Astrocyte (in vitro differentiated cells and primary cell): ENCODE results near the gene SMCO2. TPM values are rescaled to one million over a fixed set of nuclear protein-coding genes. Genes with fewer than 3 reads are reported as not detected.
A peak's percentile ranks its signal among the peaks of the same experiment; 100 is the strongest.

ENCODE experiments used
- DNase-seq: peaks from one replicate; pipeline ENCODE4 v3.0.0-alpha.2; 2010; ENCODE audit warnings: low read depth
- FAIRE-seq: peaks from 2 replicates; lab custom pipeline; 2011; peaks lifted over from hg19 to GRCh38; lab: Jason Lieb, UNC
- H2AFZ ChIP-seq: 2 replicates; pipeline ENCODE4 v1.6.0; 2012; ENCODE audit warnings: low read depth, low read length, inconsistent platforms
- H3K27ac ChIP-seq: 2 replicates; pipeline ENCODE4 v1.5.1; 2011; ENCODE audit warnings: low read depth, low read length, inconsistent platforms
- H3K27me3 ChIP-seq: 2 replicates; pipeline ENCODE4 v1.6.0; 2011; ENCODE audit warnings: low read length, inconsistent platforms; ENCODE audit not compliant: insufficient read depth
- H3K36me3 ChIP-seq: 2 replicates; pipeline ENCODE4 v1.5.1; 2011; ENCODE audit warnings: low read length, inconsistent platforms; ENCODE audit not compliant: insufficient read depth
- H3K4me1 ChIP-seq: 2 replicates; pipeline ENCODE4 v1.5.1; 2011; ENCODE audit warnings: low read length, inconsistent platforms; ENCODE audit not compliant: insufficient read depth
- H3K4me2 ChIP-seq: 2 replicates; pipeline ENCODE4 v1.6.0; 2012; ENCODE audit warnings: low read length, inconsistent platforms
- H3K4me3 ChIP-seq: 2 replicates; pipeline ENCODE4 v1.5.1; 2011; ENCODE audit warnings: low read depth, mild to moderate bottlenecking, low read length, inconsistent platforms; ENCODE audit not compliant: insufficient read depth
- H3K79me2 ChIP-seq: 2 replicates; pipeline ENCODE4 v1.6.0; 2012; ENCODE audit warnings: mild to moderate bottlenecking, low read length, inconsistent platforms; ENCODE audit not compliant: insufficient read depth
- H3K9ac ChIP-seq: 2 replicates; pipeline ENCODE4 v1.6.0; 2012; ENCODE audit warnings: mild to moderate bottlenecking, low read length, inconsistent platforms
- H3K9me3 ChIP-seq: 2 replicates; pipeline ENCODE4 v1.5.1; 2012; ENCODE audit warnings: low read depth, mild to moderate bottlenecking, low read length, inconsistent platforms; ENCODE audit not compliant: insufficient read depth
- H4K20me1 ChIP-seq: 2 replicates; pipeline ENCODE4 v1.6.0; 2012; ENCODE audit warnings: low read length, inconsistent platforms; ENCODE audit not compliant: insufficient read depth
- H3K27ac Mint-ChIP-seq: one replicate; pipeline ENCODE4 v1.8.0; 2021; ENCODE audit warnings: mild to moderate bottlenecking, mixed read lengths; ENCODE audit not compliant: unreplicated experiment
- H3K27me3 Mint-ChIP-seq: one replicate; pipeline ENCODE4 v1.8.0; 2021; ENCODE audit warnings: low read depth, mixed read lengths; ENCODE audit not compliant: unreplicated experiment
- H3K36me3 Mint-ChIP-seq: one replicate; pipeline ENCODE4 v1.8.0; 2021; ENCODE audit warnings: low read depth, mixed read lengths; ENCODE audit not compliant: unreplicated experiment
- H3K4me1 Mint-ChIP-seq: one replicate; pipeline ENCODE4 v1.8.0; 2021; ENCODE audit warnings: low read depth, mixed read lengths; ENCODE audit not compliant: unreplicated experiment
- H3K4me3 Mint-ChIP-seq: one replicate; pipeline ENCODE4 v1.8.0; 2021; ENCODE audit warnings: mild to moderate bottlenecking, moderate library complexity, mixed read lengths; ENCODE audit not compliant: unreplicated experiment
- H3K9me3 Mint-ChIP-seq: one replicate; pipeline ENCODE4 v1.8.0; 2021; ENCODE audit warnings: mild to moderate bottlenecking, mixed read lengths; ENCODE audit not compliant: unreplicated experiment
- EZH2 ChIP-seq: IDR thresholded peaks from 2 replicates; pipeline ENCODE4 v1.6.1; 2012; ENCODE audit warnings: mild to moderate bottlenecking, low read length, inconsistent platforms; ENCODE audit not compliant: insufficient read depth
- total RNA-seq: library from RNA; stranded (reverse); gene quantifications from 2 replicates; pipeline ENCODE4 v1.2.1, GENCODE V29; 2021
- TF ChIP-seq, protein P1 (sequence below): IDR thresholded peaks from 2 replicates; pipeline ENCODE4 v1.5.1; 2011; ENCODE audit warnings: low read depth, mild to moderate bottlenecking, inconsistent platforms, low read length, moderate library complexity; ENCODE audit not compliant: insufficient read depth

Gene SMCO2
- total RNA-seq, 1 donor from 2014 or later, result 0.32 TPM

DNA sequence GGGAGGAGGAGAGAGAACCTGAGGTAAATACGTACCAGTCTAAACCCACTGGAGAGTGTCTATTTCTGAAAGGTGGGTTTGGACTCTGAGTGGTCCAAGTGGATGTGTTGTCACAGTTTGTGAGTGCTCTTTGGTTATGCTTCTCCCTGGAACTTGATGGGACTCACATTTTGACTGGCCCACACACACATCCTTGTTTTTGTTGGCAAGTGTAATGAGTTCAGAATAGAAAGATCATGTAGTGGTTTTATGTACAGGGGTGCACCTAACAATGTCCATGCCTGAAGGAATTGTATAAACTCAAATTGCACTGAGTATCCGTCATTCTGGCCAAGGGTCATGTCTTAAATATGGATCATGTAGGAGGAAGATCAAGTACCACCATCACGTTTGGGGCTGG, 82.3 kb downstream of the SMCO2 start:
- DNase-seq (peak; percentile 30), FAIRE-seq (no peak)
- H3K27ac Mint-ChIP-seq, result no peak overlapping the region
- no peak for TF ChIP-seq EZH2
- TF ChIP-seq, protein P1, sequence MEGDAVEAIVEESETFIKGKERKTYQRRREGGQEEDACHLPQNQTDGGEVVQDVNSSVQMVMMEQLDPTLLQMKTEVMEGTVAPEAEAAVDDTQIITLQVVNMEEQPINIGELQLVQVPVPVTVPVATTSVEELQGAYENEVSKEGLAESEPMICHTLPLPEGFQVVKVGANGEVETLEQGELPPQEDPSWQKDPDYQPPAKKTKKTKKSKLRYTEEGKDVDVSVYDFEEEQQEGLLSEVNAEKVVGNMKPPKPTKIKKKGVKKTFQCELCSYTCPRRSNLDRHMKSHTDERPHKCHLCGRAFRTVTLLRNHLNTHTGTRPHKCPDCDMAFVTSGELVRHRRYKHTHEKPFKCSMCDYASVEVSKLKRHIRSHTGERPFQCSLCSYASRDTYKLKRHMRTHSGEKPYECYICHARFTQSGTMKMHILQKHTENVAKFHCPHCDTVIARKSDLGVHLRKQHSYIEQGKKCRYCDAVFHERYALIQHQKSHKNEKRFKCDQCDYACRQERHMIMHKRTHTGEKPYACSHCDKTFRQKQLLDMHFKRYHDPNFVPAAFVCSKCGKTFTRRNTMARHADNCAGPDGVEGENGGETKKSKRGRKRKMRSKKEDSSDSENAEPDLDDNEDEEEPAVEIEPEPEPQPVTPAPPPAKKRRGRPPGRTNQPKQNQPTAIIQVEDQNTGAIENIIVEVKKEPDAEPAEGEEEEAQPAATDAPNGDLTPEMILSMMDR, result no peak
- H3K27me3 Mint-ChIP-seq, result no peaks in the 10 kb centered on the region
- Histone ChIP-seq H3K4me1 (peaks cover 18% of the 10 kb centered on the region), H3K27me3 (no peaks in the 10 kb centered on the region), H3K79me2 (peaks cover 98% of the 10 kb centered on the region), H2AFZ (no peak overlapping the region), H3K27ac (no peak overlapping the region), H3K4me2 (peak overlapping the region; percentile 5), H3K9ac (no peak overlapping the region), H3K9me3 (no peaks in the 10 kb centered on the region), H4K20me1 (peaks cover 64% of the 10 kb centered on the region), H3K4me3 (no peak overlapping the region), H3K36me3 (no peaks in the 10 kb centered on the region)
- H3K4me1 Mint-ChIP-seq, result peaks cover 19% of the 10 kb centered on the region
- no peak overlapping the region for H3K4me3 Mint-ChIP-seq
- no peaks in the 10 kb centered on the region for H3K36me3 Mint-ChIP-seq
- no peaks in the 10 kb centered on the region for H3K9me3 Mint-ChIP-seq

DNA sequence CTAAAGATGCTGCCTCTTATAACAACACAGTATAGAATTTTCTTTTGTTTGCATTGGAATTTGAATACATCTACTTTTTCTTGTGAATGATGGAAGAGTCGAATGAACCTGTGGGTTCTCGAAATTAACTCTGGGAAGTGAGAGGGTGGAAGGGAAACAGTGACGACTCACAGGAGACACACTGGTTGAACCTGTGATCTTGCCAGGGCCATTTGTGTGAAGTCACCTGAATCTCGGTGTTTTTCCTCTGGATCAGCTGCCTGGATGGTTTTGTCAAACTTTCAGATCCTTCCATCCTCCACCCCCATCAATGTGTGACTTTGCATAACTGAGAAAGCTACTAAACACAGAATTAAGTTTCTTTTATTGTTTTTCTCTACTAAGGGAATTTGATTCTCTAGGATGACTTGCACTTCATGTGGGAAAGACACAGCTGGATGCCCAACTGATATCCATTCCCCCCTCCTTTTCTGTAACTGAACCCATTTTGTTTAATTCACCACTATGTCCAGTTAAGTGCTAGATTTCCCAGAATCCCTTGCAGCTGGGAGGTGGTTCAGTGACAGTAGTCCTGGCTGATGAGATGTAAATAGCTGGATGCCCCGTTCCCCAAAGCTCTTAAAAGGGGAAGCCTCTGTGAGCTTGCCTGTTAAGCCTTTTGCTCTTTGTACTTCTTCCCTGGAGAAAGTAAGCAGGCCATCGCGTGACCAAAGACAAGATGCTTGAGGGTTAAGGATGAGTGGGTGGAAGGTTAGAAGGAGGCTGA, 83.8 kb downstream of the SMCO2 start:
- peak overlapping the region; percentile 31 for H3K4me2 ChIP-seq
- Mint-ChIP-seq H3K4me3 (no peak overlapping the region), H3K4me1 (peaks cover 32% of the 10 kb centered on the region), H3K9me3 (no peaks in the 10 kb centered on the region), H3K36me3 (peaks cover 2% of the 10 kb centered on the region), H3K27me3 (no peaks in the 10 kb centered on the region), H3K27ac (no peak overlapping the region)
- H3K27me3 ChIP-seq, result no peaks in the 10 kb centered on the region
- no peak for TF ChIP-seq EZH2
- TF ChIP-seq, protein P1, result no peak
- peaks cover 100% of the 10 kb centered on the region for H3K79me2 ChIP-seq
- no peak overlapping the region for H3K9ac ChIP-seq
- no peak overlapping the region for H3K27ac ChIP-seq
- FAIRE-seq, result no peak
- H2AFZ ChIP-seq, result no peak overlapping the region
- no peaks in the 10 kb centered on the region for H3K36me3 ChIP-seq
- peaks cover 79% of the 10 kb centered on the region for H4K20me1 ChIP-seq
- no peak overlapping the region for H3K4me3 ChIP-seq
- no peaks in the 10 kb centered on the region for H3K9me3 ChIP-seq
- peaks cover 29% of the 10 kb centered on the region for H3K4me1 ChIP-seq
- DNase-seq, result no peak

DNA sequence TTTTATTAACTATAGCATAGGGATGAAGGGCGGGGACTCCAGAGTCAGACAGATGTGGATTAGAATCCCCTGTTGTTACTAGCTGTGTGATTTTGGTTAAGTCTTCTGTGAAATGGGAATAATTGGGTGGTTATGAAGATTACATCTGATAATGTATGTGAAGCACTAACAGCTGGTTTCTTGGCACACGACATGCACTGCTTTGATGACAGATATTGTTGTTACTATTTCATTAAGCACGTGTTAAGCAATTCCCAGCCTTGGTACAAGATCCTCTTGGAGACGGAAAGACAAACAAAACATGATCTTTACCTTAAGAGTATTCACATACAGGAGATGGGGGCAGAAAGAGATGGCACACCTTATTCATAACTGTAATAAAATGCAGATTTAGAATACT, 85.4 kb downstream of the SMCO2 start:
- Histone ChIP-seq H3K36me3 (peaks cover 3% of the 10 kb centered on the region), H3K79me2 (peaks cover 100% of the 10 kb centered on the region), H3K9ac (no peak overlapping the region), H3K4me3 (no peak overlapping the region), H4K20me1 (peaks cover 84% of the 10 kb centered on the region), H3K27me3 (no peaks in the 10 kb centered on the region), H3K9me3 (no peaks in the 10 kb centered on the region), H3K27ac (no peak overlapping the region), H3K4me1 (peaks cover 24% of the 10 kb centered on the region), H3K4me2 (no peak overlapping the region), H2AFZ (no peak overlapping the region)
- DNase-seq (no peak), FAIRE-seq (no peak)
- H3K27ac Mint-ChIP-seq, result no peak overlapping the region
- no peaks in the 10 kb centered on the region for H3K27me3 Mint-ChIP-seq
- no peaks in the 10 kb centered on the region for H3K9me3 Mint-ChIP-seq
- H3K4me1 Mint-ChIP-seq, result peaks cover 35% of the 10 kb centered on the region
- TF ChIP-seq, protein P1, result no peak
- no peak overlapping the region for H3K4me3 Mint-ChIP-seq
- H3K36me3 Mint-ChIP-seq, result peaks cover 15% of the 10 kb centered on the region
